ENCODE results near the gene ARL6.
"Not testable (repeated sequence)": the region's sequence is repeated elsewhere in the genome, so short reads cannot be mapped to it uniquely, and the experiment has no call there.

Gene ARL6

DNA sequence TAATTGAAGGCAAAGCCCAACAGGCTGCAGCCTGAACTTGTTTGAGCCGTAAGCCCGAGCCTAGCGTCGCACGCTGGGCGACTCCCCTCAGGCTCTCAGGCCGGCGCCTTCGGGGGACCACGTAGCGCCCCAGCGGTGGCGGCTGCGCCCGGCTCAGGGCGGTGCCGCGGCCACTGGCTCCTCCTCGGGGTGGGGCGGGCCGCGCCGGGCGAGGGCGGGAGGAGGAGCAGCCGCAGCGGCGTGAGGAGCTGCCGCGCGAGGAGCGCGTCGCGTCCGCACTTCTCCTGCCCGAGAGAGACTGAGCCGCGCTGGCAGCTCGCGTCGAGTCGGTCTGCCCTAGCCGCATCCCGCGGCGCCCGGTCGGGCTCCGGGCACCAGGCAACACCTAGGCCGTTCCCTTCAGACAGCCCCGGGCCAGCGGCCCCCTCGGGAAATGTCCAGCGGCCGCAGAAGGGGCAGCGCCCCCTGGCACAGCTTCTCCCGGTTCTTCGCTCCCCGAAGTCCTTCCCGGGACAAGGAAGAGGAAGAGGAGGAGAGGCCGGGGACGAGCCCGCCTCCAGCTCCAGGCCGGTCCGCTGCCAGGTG, 57.3 kb downstream of the ARL6 start, which contains the start of gene CRYBG3:
Gene CRYBG3 (plus strand): TSS at position 238 of the 585 bp plus-strand sequence. CDS start 196 bp downstream, at position 434.
- peak; percentile 85 for DNase-seq

- DNase-seq, result peak; percentile 61
These were observed 57.8 kb downstream of the ARL6 start for GRCh38 chr3:97822359-97822775.

DNA sequence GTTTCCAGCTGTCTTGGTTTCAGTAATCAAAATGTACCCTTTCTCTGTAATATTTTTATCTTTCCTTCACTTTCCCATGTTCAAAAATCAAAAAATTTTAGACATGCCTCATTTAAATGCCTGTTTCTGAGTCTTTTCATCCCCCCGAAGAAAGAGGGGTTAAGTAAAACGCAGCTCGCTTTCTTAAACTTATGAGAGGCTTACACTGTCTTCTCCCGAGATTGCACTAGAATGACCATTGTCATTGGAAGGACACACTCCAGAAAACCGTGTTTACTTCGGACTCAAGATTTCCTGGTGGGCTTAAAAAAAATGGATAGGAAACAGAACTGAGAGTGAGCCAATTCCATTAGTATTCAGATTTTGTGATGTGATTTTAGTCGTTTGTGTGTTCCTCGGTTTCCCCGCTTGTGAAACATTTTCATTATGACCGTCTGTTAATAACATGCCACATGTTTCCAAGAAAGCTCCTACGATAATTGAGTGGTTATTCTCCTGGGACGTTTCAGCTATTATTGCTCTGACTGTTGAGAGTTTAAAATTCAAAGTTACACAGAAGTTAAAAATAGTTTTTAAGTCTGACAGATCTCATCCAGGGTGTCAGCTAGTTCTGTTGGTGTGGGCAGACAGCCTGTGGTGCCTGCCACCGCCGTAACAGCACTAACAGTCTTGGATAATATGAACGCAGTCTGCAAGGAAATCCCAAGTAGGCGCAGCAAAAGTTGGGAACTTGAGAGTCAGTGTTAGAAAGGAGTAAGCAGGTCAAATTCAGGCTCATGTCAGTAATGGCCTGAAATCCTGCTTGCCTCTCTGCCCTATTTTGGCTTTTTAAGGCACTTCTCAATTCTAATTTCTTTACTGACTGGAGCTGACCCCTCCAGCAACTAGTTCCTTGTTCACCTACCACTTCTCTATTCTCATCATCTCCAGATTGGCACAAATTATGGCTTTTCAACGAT, 58.8 kb downstream of the ARL6 start:
- DNase-seq, result no peak

DNA sequence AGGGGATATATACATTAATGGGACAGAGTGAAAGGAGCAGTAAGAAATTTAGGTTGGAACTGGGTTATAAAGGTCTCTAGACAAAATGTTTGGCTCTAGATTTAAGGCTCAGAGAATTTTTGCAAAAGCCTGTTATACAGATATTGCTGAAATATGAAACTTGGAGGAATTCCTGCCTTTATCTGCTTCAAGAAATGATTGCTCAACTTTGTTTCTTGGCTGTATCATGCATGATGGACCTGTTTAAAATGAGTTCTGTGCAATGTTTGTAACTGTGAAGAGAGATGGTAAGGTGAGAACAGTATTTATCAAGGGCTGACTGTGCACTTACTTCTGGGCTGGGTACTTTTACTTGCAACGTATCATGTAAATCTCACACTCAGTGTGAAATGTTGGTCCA, 60.5 kb downstream of the ARL6 start:
- no peak for DNase-seq

DNA sequence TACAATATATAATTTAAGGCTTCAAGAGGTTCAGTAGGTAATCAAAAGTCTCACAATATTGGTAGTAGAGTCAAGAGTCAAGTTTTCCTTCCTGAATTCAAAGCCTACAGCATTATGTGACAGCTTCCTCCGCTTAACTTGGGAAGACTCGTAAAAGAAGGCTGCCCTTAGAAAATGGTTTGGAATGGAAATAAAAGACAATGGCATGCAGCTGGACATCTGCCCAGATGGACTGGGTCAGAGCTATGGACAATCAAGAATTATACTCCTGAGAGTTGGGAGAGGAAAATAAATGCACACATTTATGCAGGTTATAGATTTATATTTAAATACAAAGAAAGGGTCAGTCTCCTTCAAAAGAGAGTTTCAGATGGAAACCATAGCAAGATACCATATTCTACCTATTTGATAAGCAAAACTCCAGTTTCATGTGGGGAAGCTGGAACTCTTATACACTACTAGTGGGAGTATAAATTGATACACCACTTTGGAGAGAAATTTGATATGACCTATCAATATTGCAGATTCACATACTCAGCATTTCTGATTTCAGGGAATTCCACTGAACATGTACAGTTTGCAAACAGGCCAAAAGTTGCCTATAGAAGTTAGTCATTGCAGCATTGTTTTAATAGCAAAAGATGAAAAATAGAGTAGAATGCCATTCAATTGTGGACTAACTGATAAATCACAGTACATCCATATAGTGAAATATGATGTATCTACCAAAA, 63.3 kb downstream of the ARL6 start:
- DNase-seq, result no peak

DNA sequence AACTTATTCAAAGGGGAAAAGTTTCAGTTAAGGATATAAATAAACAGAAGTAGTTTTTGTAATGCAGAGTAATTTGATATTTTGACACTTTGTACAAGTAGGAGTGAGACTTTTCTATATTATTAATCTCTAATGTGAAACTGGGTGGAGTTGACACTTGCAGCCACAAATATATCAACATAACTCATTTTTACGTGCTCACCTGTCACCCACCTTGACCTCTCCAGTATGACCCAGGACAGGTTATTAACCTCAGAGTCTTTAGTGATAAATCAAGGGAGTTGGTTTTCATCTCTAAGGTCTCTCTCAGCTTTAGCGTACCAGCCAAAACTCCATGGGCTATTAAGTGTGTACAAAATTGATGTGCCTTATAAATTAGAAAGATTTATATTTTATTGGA, 64.6 kb downstream of the ARL6 start:
- no peak for DNase-seq

DNA sequence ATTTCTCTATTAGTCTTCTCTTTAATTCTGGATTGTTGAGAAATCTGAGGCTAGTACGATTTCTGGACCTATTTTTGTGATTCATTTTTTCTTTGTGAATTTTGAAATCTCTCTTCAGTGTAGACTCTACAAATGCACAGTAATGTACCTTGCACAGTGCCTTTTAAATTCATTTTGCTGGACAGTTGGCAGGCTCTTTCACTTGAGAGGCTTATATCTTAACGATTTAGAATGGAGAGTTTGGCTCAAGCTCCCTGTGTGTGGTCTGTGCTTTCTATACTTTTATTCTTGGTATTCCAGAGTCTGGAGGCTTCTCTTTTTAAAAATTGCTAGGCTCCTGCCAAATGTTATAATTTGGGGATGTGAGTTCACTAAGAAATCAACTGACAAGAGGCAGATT, 66.1 kb downstream of the ARL6 start:
- no peak for DNase-seq

GRCh38 chr3:97831140-97831539, 66.6 kb downstream of the ARL6 start:
- no peak for DNase-seq

DNA sequence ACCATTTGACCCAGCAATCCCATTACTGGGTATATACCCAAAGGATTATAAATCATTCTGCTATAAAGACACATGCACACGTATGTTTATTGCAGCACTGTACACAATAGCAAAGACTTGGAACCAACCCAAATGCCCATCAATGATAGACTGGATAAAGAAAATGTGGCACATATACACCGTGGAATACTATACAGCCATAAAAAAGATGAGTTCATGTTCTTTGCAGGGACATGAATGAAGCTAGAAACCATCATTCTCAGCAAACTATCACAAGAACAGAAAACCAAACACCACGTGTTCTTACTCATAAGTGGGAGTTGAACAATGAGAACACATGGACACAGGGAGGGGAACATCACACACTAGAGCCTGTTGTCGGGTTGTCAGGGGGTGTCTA, 68.6 kb downstream of the ARL6 start:
- DNase-seq, result not testable (repeated sequence)

DNA sequence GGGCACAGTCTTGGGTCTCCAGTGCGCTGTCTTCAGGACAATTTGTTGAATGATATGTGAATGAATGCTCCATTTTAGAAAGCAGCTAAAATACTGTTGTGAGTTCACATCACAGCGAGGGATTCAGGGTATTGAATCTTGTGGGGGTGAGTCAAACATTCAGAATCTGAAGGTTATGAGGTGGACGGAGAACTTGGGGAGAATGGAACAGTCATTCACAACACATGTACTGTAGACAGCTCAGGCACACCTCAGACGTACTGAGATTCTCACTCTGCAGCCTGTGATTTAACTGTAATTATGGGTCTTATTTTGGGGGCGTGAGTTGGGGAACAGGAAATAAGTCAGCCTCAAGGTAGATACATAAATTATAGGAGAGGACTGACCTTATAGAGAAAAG, 71.2 kb downstream of the ARL6 start:
- peak; percentile 53 for DNase-seq

DNA sequence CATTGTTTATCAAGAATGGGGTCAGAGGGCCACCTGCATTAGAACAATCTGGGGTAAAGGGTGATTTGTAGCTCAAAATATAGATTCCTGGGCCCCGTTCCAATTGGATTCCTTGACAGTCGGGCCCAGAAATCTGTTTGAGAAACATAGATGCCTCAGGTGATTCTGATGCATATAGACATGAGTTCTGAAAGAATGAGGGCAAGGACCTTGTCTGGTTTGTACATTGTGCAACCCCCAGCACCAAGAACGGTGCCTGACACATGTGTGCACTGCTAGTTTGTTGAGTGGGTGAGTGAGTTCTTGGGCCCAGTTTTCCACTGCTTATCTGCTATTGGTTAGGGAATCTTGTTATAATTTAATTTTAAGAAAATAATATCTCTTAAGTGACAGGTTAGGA, 73.8 kb downstream of the ARL6 start:
- no peak for DNase-seq

GRCh38 chr3:97839944-97840343, 75.4 kb downstream of the ARL6 start:
- no peak for DNase-seq

DNA sequence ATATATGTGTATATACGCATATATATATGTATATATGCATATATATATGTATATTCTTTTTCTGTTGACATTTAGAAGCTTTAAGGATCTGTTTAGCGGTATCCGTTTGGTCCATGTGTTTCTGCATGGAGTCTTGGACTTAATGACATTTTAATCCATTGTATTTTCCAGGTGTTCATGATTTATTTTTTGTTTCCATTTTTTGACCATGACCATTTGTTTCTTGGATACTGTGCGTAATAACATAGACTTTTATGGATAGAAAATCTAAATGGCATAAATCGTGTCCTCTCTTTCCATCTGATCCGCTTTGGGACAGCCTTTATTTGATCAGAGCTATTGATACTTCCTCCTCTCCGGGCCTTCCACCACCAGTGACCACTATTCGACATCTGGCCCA, 76.7 kb downstream of the ARL6 start:
- DNase-seq, result no peak

GRCh38 chr3:97841956-97842355, 77.4 kb downstream of the ARL6 start:
- DNase-seq, result no peak

DNA sequence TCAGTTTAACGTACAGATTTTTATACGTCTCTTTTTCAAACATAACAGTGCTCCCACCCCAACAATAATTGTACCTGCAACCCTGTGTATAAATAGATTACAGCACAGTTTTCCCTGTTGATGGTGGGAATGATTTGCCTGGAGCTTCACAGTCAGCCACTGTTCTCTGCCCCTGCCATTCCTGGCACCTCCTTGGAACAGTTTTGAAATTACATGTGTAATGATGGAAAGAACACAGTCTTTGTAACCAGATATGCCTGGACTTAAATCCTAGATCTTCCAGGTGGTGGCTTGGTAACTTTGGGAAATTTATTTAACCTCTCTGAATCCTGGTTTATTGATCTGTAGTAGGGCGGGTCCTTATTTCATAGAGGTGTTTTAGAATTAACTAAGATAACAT, 84.2 kb downstream of the ARL6 start:
- DNase-seq, result no peak

Data from fibroblast of skin of abdomen (primary cell).